Lung (tissue), 12 donors: Measurements from ENCODE around the gene DROSHA. TPM values are rescaled to one million over a fixed set of nuclear protein-coding genes. Genes with fewer than 3 reads are reported as not detected.

ENCODE experiments used
- ATAC-seq: fragments of 200-7000 bp; cut with Tn5 transposase; one replicate; pipeline ENCODE4 v1.9.1; 2020; ENCODE audit warnings: moderate number of reproducible peaks; ENCODE audit not compliant: insufficient read depth, low FRiP score
- DNase-seq, 3 donors: peaks; one replicate each; pipeline ENCODE4 v3.0.0-alpha.2; 2013 to 2017
- H3K27ac ChIP-seq, 2 donors: one replicate each; pipeline ENCODE4 v1.5.1; 2013; ENCODE audit warnings: mild to moderate bottlenecking in 2 of 2, moderate library complexity in 2 of 2, control low read depth in 1 of 2, inconsistent platforms in 1 of 2, low read depth in 1 of 2, low read length in 1 of 2
- H3K27me3 ChIP-seq, 3 donors: one replicate each; pipeline ENCODE4 v1.5.1; 2013; ENCODE audit warnings: low read length in 2 of 3; ENCODE audit not compliant: control insufficient read depth in 3 of 3, insufficient read depth in 3 of 3
- H3K36me3 ChIP-seq, 4 donors: one replicate each; pipeline ENCODE4 v1.5.1; 2013; ENCODE audit warnings: low read length in 4 of 4, mild to moderate bottlenecking in 1 of 4, moderate library complexity in 1 of 4; ENCODE audit not compliant: control insufficient read depth in 4 of 4, insufficient read depth in 4 of 4
- H3K4me1 ChIP-seq, 5 donors: one replicate each; pipeline ENCODE4 v1.5.1; 2013; ENCODE audit warnings: low read length in 5 of 5, mild to moderate bottlenecking in 2 of 5, moderate library complexity in 1 of 5; ENCODE audit not compliant: control insufficient read depth in 5 of 5, insufficient read depth in 5 of 5
- H3K4me3 ChIP-seq: one replicate; pipeline ENCODE4 v1.5.1; 2013; ENCODE audit warnings: mild to moderate bottlenecking, control low read depth, moderate library complexity
- H3K9ac ChIP-seq, 2 donors: one replicate each; pipeline ENCODE4 v1.5.1; 2013; ENCODE audit warnings: low read length in 2 of 2, control low read depth in 1 of 2; ENCODE audit not compliant: insufficient read depth in 1 of 2
- H3K9me3 ChIP-seq, 4 donors: one replicate each; pipeline ENCODE4 v1.5.1; 2013; ENCODE audit warnings: low read length in 3 of 4, mild to moderate bottlenecking in 1 of 4, moderate library complexity in 1 of 4; ENCODE audit not compliant: control insufficient read depth in 4 of 4, insufficient read depth in 3 of 4
- WGBS, 2 donors: extraction: QIAGEN DNeasy Blood & Tissue Kit; methylation state at CpG; one replicate each; pipeline ENCODE4 v1.1.7; 2013; 5-methylcytosine and 5-hydroxymethylcytosine counted together
- polyA plus RNA-seq, 2 donors: library from polyadenylated mRNA; stranded (reverse); fragments of 200-250 nt; gene quantifications; one replicate each; pipeline ENCODE4 v1.2.1, GENCODE V29; 2013
- total RNA-seq, 2 donors: library from RNA; depleted of rRNA in 1 of 2; stranded (reverse); fragments of >200 nt in 1 of 2; gene quantifications; one replicate each; pipeline ENCODE4 v1.2.1, GENCODE V29; 2014 to 2021
- TF ChIP-seq, protein P1 (sequence below): IDR thresholded peaks from 2 replicates; pipeline ENCODE4 v1.5.1; 2012; ENCODE audit warnings: mild to moderate bottlenecking; ENCODE audit errors: control extremely low read depth, extremely low read depth
- donor health status: control.
- donor health status: control.
- donor health status: Bipolar disorder and iron deficiency.
- donor health status: healthy.
- donor health status: DM: yes; HTN: yes; CAD: no.

The DROSHA gene
- total and polyA plus RNA-seq, 4 donors = 16.2 to 92.0 (median 49.9) TPM

DNA sequence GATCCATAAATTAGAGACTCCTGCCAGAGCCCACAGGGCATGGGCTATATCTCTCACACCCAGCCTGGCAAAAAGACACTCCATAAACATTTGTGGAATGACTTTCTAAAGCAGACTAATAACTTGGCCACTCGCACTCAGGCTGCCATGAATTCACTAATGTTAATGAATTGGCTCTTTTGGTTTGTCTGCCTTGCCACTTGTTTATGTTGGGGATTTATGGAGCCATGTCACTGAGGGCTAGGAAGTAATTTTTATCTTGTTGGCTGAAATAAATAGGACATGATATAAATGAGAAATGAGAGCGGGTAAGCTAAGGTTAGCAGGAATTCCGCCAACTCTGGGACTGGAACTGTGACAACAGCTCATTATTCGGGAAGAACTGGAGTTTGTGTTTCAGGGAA is 55.2 kb downstream of the DROSHA start:
- no peak overlapping the region for H3K27ac ChIP-seq
- H3K27me3 ChIP-seq = no peaks in the 10 kb centered on the region
- peaks cover 0 to 13% (median 0%) of the 10 kb centered on the region in 5 donors for H3K4me1 ChIP-seq
- ATAC-seq (no peak), DNase-seq (peak; percentile 65 to 93 (median 89))
- TF ChIP-seq, protein P1, sequence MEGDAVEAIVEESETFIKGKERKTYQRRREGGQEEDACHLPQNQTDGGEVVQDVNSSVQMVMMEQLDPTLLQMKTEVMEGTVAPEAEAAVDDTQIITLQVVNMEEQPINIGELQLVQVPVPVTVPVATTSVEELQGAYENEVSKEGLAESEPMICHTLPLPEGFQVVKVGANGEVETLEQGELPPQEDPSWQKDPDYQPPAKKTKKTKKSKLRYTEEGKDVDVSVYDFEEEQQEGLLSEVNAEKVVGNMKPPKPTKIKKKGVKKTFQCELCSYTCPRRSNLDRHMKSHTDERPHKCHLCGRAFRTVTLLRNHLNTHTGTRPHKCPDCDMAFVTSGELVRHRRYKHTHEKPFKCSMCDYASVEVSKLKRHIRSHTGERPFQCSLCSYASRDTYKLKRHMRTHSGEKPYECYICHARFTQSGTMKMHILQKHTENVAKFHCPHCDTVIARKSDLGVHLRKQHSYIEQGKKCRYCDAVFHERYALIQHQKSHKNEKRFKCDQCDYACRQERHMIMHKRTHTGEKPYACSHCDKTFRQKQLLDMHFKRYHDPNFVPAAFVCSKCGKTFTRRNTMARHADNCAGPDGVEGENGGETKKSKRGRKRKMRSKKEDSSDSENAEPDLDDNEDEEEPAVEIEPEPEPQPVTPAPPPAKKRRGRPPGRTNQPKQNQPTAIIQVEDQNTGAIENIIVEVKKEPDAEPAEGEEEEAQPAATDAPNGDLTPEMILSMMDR = no peak
- 73 to 80% methylated on average over 4 of the region's 4 CpGs for WGBS, 2 donors
- no peak overlapping the region for H3K9ac ChIP-seq
- H3K36me3 ChIP-seq = peaks cover 0 to 6% (median 4%) of the 10 kb centered on the region in 4 donors
- H3K9me3 ChIP-seq = no peaks in the 10 kb centered on the region
- H3K4me3 ChIP-seq = no peak overlapping the region

DNA sequence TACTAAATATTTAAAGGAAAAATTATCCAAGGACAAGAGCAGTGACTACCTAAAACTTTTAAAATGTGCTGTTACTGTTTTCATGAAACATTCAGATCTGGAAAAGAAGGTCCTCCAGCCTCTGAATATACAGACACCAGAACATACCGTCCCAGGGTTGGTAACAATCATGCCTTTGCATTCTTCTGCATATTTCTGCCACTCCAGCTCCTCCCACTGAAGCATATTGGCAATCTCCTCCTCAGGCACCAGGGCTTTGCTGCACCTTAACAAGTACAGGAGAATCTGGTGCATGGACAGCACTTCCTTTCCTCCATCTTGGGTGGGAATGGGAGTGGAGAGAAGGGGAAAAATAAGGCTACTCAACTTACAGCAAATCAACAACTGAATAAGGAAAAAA is 60.0 kb downstream of the DROSHA start:
- H3K9ac ChIP-seq = no peak overlapping the region
- no peak for ATAC-seq
- H3K9me3 ChIP-seq = no peaks in the 10 kb centered on the region
- TF ChIP-seq, protein P1 = no peak
- peaks cover 4 to 11% (median 6%) of the 10 kb centered on the region in 4 donors for H3K36me3 ChIP-seq
- H3K4me3 ChIP-seq = no peak overlapping the region
- WGBS, 2 donors = 89 to 97% methylated on average over 1 of the region's 1 CpG
- no peak for DNase-seq
- no peaks in the 10 kb centered on the region for H3K27me3 ChIP-seq
- peaks cover 0 to 10% (median 0%) of the 10 kb centered on the region in 5 donors for H3K4me1 ChIP-seq
- H3K27ac ChIP-seq = no peak overlapping the region

DNA sequence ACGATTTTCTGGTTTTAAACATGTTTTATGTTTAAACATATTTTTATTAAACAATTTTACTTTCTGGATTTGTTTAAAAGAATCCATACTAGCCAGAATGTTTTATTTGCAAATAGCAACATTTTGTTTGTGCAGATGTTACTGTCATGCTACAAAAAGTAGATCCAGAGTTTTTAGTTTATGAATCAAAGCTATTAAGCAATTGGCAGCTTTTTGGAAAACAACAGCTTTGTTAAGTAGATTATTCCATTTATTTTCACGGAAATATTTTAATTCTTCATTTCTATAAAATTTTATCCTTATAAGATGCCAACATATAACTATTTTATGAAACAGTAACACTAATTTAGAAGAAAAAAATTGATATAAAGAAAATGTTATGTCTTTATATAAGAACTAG is 60.9 kb downstream of the DROSHA start:
- no peaks in the 10 kb centered on the region for H3K27me3 ChIP-seq
- 77 to 86% methylated on average over 2 of the region's 2 CpGs for WGBS, 2 donors
- peaks cover 4 to 18% (median 12%) of the 10 kb centered on the region in 4 donors for H3K36me3 ChIP-seq
- no peak overlapping the region for H3K4me3 ChIP-seq
- TF ChIP-seq, protein P1 = no peak
- no peak for ATAC-seq
- H3K9me3 ChIP-seq = no peaks in the 10 kb centered on the region
- no peak overlapping the region for H3K9ac ChIP-seq
- H3K27ac ChIP-seq = no peak overlapping the region
- peak in 1 of 3 donors; percentile 7 for DNase-seq
- peaks cover 0 to 3% (median 0%) of the 10 kb centered on the region in 5 donors for H3K4me1 ChIP-seq

DNA sequence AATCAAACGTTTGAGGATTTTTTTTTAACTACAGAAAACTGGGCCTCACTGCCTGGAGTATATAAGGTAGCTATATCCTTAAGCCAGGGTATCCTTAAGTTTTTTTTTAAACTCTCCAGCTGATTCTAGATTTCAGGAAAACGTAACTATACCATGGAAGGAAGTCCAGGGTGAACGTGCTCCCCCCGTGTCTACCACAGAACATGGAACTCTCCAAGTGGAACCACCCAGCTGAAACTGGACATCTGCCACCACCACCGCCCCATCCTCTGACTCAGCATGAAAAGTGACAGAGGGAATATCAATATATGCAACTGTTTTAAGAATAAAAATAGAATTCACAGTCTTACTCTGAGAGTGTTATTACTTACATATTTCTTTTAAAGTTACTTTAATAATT is 61.3 kb downstream of the DROSHA start:
- Histone ChIP-seq H3K27me3 (no peaks in the 10 kb centered on the region), H3K9ac (no peak overlapping the region), H3K27ac (no peak overlapping the region), H3K9me3 (no peaks in the 10 kb centered on the region), H3K4me3 (no peak overlapping the region), H3K36me3 (peaks cover 5 to 17% (median 14%) of the 10 kb centered on the region in 4 donors), H3K4me1 (peaks cover 0 to 3% (median 0%) of the 10 kb centered on the region in 5 donors)
- TF ChIP-seq, protein P1 = no peak
- ATAC-seq = no peak
- WGBS, 2 donors = 29 to 54% methylated on average over 5 of the region's 5 CpGs
- DNase-seq = peak; percentile 22 to 38 (median 32)
